IPS-NIHi7 (cell line): Measurements from ENCODE around the gene CYP2J2.
"Not testable (repeated sequence)": the region's sequence is repeated elsewhere in the genome, so short reads cannot be mapped to it uniquely, and the experiment has no call there.

Source experiments
- DNase-seq: peaks from one replicate; pipeline ENCODE4 v3.0.0; 2012; ENCODE audit warnings: mixed read lengths; ENCODE audit errors: extremely low spot score

Gene CYP2J2

GRCh38 chr1:59919746-59920145 lies 6.8 kb downstream of the CYP2J2 start:
- no peak for DNase-seq

GRCh38 chr1:59917785-59918180 lies 8.8 kb downstream of the CYP2J2 start:
- no peak for DNase-seq

GRCh38 chr1:59917026-59917784 lies 9.4 kb downstream of the CYP2J2 start:
- no peak for DNase-seq

GRCh38 chr1:59915516-59915915 lies 11.1 kb downstream of the CYP2J2 start:
- DNase-seq, result no peak

- not testable (repeated sequence) for DNase-seq
Observed at GRCh38 chr1:59914791-59915286, 11.7 kb downstream of the CYP2J2 start.

GRCh38 chr1:59908682-59909081 lies 17.9 kb downstream of the CYP2J2 start:
- no peak for DNase-seq

- DNase-seq, result no peak
Observed at GRCh38 chr1:59908084-59908483, 18.5 kb downstream of the CYP2J2 start.

GRCh38 chr1:59906931-59907330 lies 19.6 kb downstream of the CYP2J2 start:
- no peak for DNase-seq

GRCh38 chr1:59903141-59903754 lies 23.3 kb downstream of the CYP2J2 start:
- peak; percentile 56 for DNase-seq

GRCh38 chr1:59901770-59902388 lies 24.7 kb downstream of the CYP2J2 start:
- DNase-seq, result no peak

- peak; percentile 72 for DNase-seq
Observed at GRCh38 chr1:59900640-59901039, 25.9 kb downstream of the CYP2J2 start.

- DNase-seq, result no peak
Observed at GRCh38 chr1:59898927-59899326, 27.6 kb downstream of the CYP2J2 start.

- DNase-seq, result no peak
Observed at GRCh38 chr1:59897165-59897564, 29.4 kb downstream of the CYP2J2 start.

GRCh38 chr1:59892841-59893811 lies 33.4 kb downstream of the CYP2J2 start:
- DNase-seq, result no peak

- DNase-seq, result no peak
Observed at GRCh38 chr1:59885160-59885832, 41.3 kb downstream of the CYP2J2 start.

GRCh38 chr1:59880735-59881134 lies 45.8 kb downstream of the CYP2J2 start:
- no peak for DNase-seq

GRCh38 chr1:59879996-59880505 lies 46.5 kb downstream of the CYP2J2 start:
- no peak for DNase-seq

GRCh38 chr1:59879574-59879973 lies 47.0 kb downstream of the CYP2J2 start:
- peak; percentile 75 for DNase-seq

GRCh38 chr1:59878370-59878769 lies 48.2 kb downstream of the CYP2J2 start:
- DNase-seq, result no peak

GRCh38 chr1:59877108-59877682 lies 49.4 kb downstream of the CYP2J2 start:
- no peak for DNase-seq
